PFSK-1 (cell line): ENCODE data around the gene CRISPLD2.

Experiments
- POLR2AphosphoS5 ChIP-seq: IDR thresholded peaks from 2 replicates; pipeline ENCODE4 v1.6.1; 2012; ENCODE audit warnings: low read depth, mild to moderate bottlenecking, control low read depth, low read length, moderate library complexity
- REST ChIP-seq, 2 experiments: IDR thresholded peaks; 2 replicates each; pipeline versions ENCODE4 v1.6.1 to v1.8.0; 2011 to 2012; ENCODE audit warnings: low read depth in 2 of 2, low read length in 2 of 2, control low read depth in 1 of 2, inconsistent platforms in 1 of 2, mild to moderate bottlenecking in 1 of 2, moderate library complexity in 1 of 2; ENCODE audit not compliant: insufficient read depth in 1 of 2
- SIN3A ChIP-seq: IDR thresholded peaks from 2 replicates; pipeline ENCODE4 v1.6.1; 2012; ENCODE audit warnings: mild to moderate bottlenecking, low read length, moderate library complexity, borderline replicate concordance; ENCODE audit not compliant: insufficient read depth
- TAF1 ChIP-seq: IDR thresholded peaks from 2 replicates; pipeline ENCODE4 v1.6.1; 2012; ENCODE audit warnings: low read length, control low read depth, borderline replicate concordance; ENCODE audit not compliant: insufficient read depth

GRCh38 chr16:84922351-84923120 lies 102.8 kb downstream of the CRISPLD2 start:
- TF ChIP-seq REST (IDR thresholded peaks at IDR 0.05; ENCODE audit: insufficient read depth in 1 of 2, low read depth in 2 of 2, low read length in 2 of 2) = no peak
- no peak for TF ChIP-seq POLR2AphosphoS5
- TF ChIP-seq SIN3A = no peak
- TF ChIP-seq TAF1 = no peak
